HCT116 (cell line): ENCODE measurements around the gene KLHL33. TPM values are rescaled to one million over a fixed set of nuclear protein-coding genes. Genes with fewer than 3 reads are reported as not detected.

ENCODE experiments used
- ATAC-seq: fragments of 200-7000 bp; cut with Tn5 transposase; 2 replicates; pipeline ENCODE4 v1.9.1; 2020; ENCODE audit warnings: mild to moderate bottlenecking, moderate library complexity
- BruUV-seq: library from RNA; stranded (reverse); fragments of 400-500 nt; replicated peaks from 2 replicates; lab custom pipeline; 2021; lab: Mats Ljungman, UMichigan
- CTCF ChIA-PET: fragments of 300-600 bp; sonication (Branson Sonifier 250); formaldehyde crosslinking; loops from one replicate; lab custom pipeline; 2021; ENCODE audit warnings: antibody characterized with exemption; lab: Charles Lee
- POLR2A ChIA-PET: fragments of 300-600, 350-600 bp; sonication (Branson Sonifier 250); formaldehyde crosslinking; loops from one replicate; lab custom pipeline; 2021; ENCODE audit warnings: antibody characterized with exemption; lab: Charles Lee
- RAD21 ChIA-PET, 2 experiments: fragments of 300-600 bp; sonication (Branson Sonifier 250); formaldehyde crosslinking; loops; one replicate each; lab custom pipeline; 2023; ENCODE audit warnings: low total read pairs in 2 of 2; ENCODE audit not compliant: uncharacterized antibody in 2 of 2, unreplicated experiment in 2 of 2, low non-redundant PET in 1 of 2; lab: Charles Lee
- DNase-seq: peaks from one replicate; pipeline ENCODE4 v3.0.0-alpha.2; 2010; ENCODE audit warnings: low read depth, low spot score
- H2AFZ ChIP-seq: fragments of 200-600 bp; shearing (Covaris generic), sonication (generic); 2 replicates; pipeline ENCODE4 v1.6.1; 2017; ENCODE audit warnings: low read depth, mixed run types, mixed read lengths, antibody characterized with exemption, low read length; ENCODE audit not compliant: poor library complexity, severe bottlenecking
- H3K27ac ChIP-seq: 2 replicates; pipeline ENCODE4 v1.5.1; 2012; ENCODE audit warnings: low read depth, low read length
- H3K27me3 ChIP-seq: fragments of 200-600 bp; sonication (generic); 2 replicates; pipeline ENCODE4 v1.6.1; 2016; ENCODE audit warnings: mixed run types, low read length, mixed read lengths; ENCODE audit not compliant: insufficient read depth
- H3K36me3 ChIP-seq, 2 experiments: fragments of 200-500 bp in 1 of 2; fragments of 200-600 bp in 1 of 2; sonication (Bioruptor generic) in 1 of 2; sonication (generic) in 1 of 2; 2 replicates each; pipeline versions ENCODE4 v1.5.1 to v1.6.1; 2014 to 2016; ENCODE audit warnings: low read length in 2 of 2, inconsistent platforms in 1 of 2, mixed read lengths in 1 of 2, mixed run types in 1 of 2; ENCODE audit not compliant: insufficient read depth in 2 of 2, control insufficient read depth in 1 of 2
- H3K4me1 ChIP-seq, 2 experiments: fragments of 200-600 bp in 1 of 2; sonication (generic) in 1 of 2; 2 replicates each; pipeline versions ENCODE4 v1.5.1 to v1.6.1; 2012 to 2017; ENCODE audit warnings: low read length in 2 of 2, inconsistent platforms in 1 of 2, mild to moderate bottlenecking in 1 of 2, mixed read lengths in 1 of 2, mixed run types in 1 of 2, moderate library complexity in 1 of 2; ENCODE audit not compliant: insufficient read depth in 2 of 2, control insufficient read depth in 1 of 2
- H3K4me2 ChIP-seq: fragments of 200-600 bp; sonication (generic); 2 replicates; pipeline ENCODE4 v1.6.1; 2017; ENCODE audit warnings: mixed run types, low read length, mixed read lengths
- H3K4me3 ChIP-seq, 2 experiments: fragments of 200-600 bp in 1 of 2; sonication (generic) in 1 of 2; replicated peaks in 1 of 2; 2 replicates each; pipeline ENCODE4 v1.5.1; 2011 to 2016; ENCODE audit warnings: low read length in 2 of 2, control low read depth in 1 of 2, low read depth in 1 of 2, mild to moderate bottlenecking in 1 of 2, mixed read lengths in 1 of 2, mixed run types in 1 of 2
- H3K79me2 ChIP-seq: fragments of 200-600 bp; sonication (generic); 2 replicates; pipeline ENCODE4 v1.6.1; 2017; ENCODE audit warnings: mild to moderate bottlenecking, mixed run types, low read length, moderate library complexity, mixed read lengths; ENCODE audit not compliant: insufficient read depth
- H3K9ac ChIP-seq: fragments of 200-600 bp; sonication (generic); 2 replicates; pipeline ENCODE4 v1.6.1; 2016; ENCODE audit warnings: low read length, mixed read lengths
- H3K9me2 ChIP-seq: fragments of 200-600 bp; sonication (generic), shearing (Covaris generic); 2 replicates; pipeline ENCODE4 v1.6.1; 2017; ENCODE audit warnings: mixed run types, mild to moderate bottlenecking, moderate library complexity; ENCODE audit not compliant: insufficient read depth
- H3K9me3 ChIP-seq, 2 experiments: fragments of 200-500 bp in 1 of 2; fragments of 200-600 bp in 1 of 2; sonication (Bioruptor generic) in 1 of 2; sonication (generic) in 1 of 2; 2 replicates each; pipeline ENCODE4 v1.6.1; 2014 to 2017; ENCODE audit warnings: low read length in 2 of 2, mixed read lengths in 2 of 2, inconsistent platforms in 1 of 2, low read depth in 1 of 2, mild to moderate bottlenecking in 1 of 2, mixed run types in 1 of 2, moderate library complexity in 1 of 2; ENCODE audit not compliant: control insufficient read depth in 1 of 2, insufficient read depth in 1 of 2
- H4K20me1 ChIP-seq: fragments of 200-600 bp; sonication (generic), shearing (Covaris generic); 2 replicates; pipeline ENCODE4 v1.6.1; 2017; ENCODE audit warnings: mixed run types, mild to moderate bottlenecking, moderate library complexity; ENCODE audit not compliant: insufficient read depth
- CBX3 ChIP-seq: IDR thresholded peaks from 2 replicates; pipeline ENCODE4 v1.6.1; 2012; ENCODE audit warnings: low read depth
- CEBPB ChIP-seq: IDR thresholded peaks from 2 replicates; pipeline ENCODE4 v1.6.1; 2012; ENCODE audit warnings: low read depth
- CTCF ChIP-seq, 3 experiments: fragments of 200-600 bp in 1 of 3; sonication (generic) in 1 of 3; IDR thresholded peaks in 2 of 3; conservative IDR thresholded peaks in 1 of 3; 2 replicates each; pipeline ENCODE4 v1.5.1; 2012 to 2017; ENCODE audit warnings: low read depth in 2 of 3, low read length in 2 of 3, antibody characterized with exemption in 1 of 3, borderline replicate concordance in 1 of 3, control low read depth in 1 of 3, mild to moderate bottlenecking in 1 of 3, mixed read lengths in 1 of 3, mixed run types in 1 of 3, moderate library complexity in 1 of 3; ENCODE audit not compliant: insufficient read depth in 1 of 3
- EGR1 ChIP-seq: IDR thresholded peaks from 2 replicates; pipeline ENCODE4 v1.6.1; 2012; ENCODE audit warnings: low read depth
- EZH2 ChIP-seq: fragments of 200-600 bp; sonication (generic); IDR thresholded peaks from 2 replicates; pipeline ENCODE4 v1.6.1; 2017; ENCODE audit warnings: antibody characterized with exemption, mixed run types
- FOSL1 ChIP-seq: IDR thresholded peaks from 2 replicates; pipeline ENCODE4 v1.6.1; 2012; ENCODE audit warnings: low read depth
- JUND ChIP-seq: IDR thresholded peaks from 2 replicates; pipeline ENCODE4 v1.6.1; 2012
- MAX ChIP-seq: IDR thresholded peaks from 2 replicates; pipeline ENCODE4 v1.6.1; 2012
- POLR2A ChIP-seq: IDR thresholded peaks from 2 replicates; pipeline ENCODE4 v1.7.0; 2011; ENCODE audit warnings: borderline replicate concordance; ENCODE audit not compliant: insufficient read depth, insufficient read length; ENCODE audit errors: extremely low read depth
- RAD21 ChIP-seq: IDR thresholded peaks from 2 replicates; pipeline ENCODE4 v1.6.1; 2012; ENCODE audit warnings: low read depth, mild to moderate bottlenecking
- SIN3A ChIP-seq: IDR thresholded peaks from 2 replicates; pipeline ENCODE4 v1.6.1; 2012; ENCODE audit warnings: low read depth
- SRF ChIP-seq: IDR thresholded peaks from 2 replicates; pipeline ENCODE4 v1.6.1; 2012; ENCODE audit warnings: low read depth
- TCF7L2 ChIP-seq: IDR thresholded peaks from 2 replicates; pipeline ENCODE4 v1.7.0; 2011; ENCODE audit warnings: borderline replicate concordance, inconsistent platforms; ENCODE audit not compliant: insufficient read depth, insufficient read length; ENCODE audit errors: extremely low read depth
- YY1 ChIP-seq: IDR thresholded peaks from 2 replicates; pipeline ENCODE4 v1.6.1; 2011; ENCODE audit warnings: low read length, low read depth, moderate library complexity, mild to moderate bottlenecking; ENCODE audit not compliant: insufficient replicate concordance; ENCODE audit errors: extremely low read depth
- ZFX ChIP-seq: fragments of 450-650 bp; IDR thresholded peaks from 2 replicates; pipeline ENCODE4 v1.6.1; 2017
- ZNF274 ChIP-seq: fragments of 200-500 bp; sonication (Bioruptor generic); IDR thresholded peaks from 2 replicates; pipeline ENCODE4 v1.6.1; 2014; ENCODE audit warnings: mild to moderate bottlenecking, low read depth, low read length, inconsistent platforms
- intact Hi-C: fragments of 100-400 bp; cut with micrococcal nuclease; formaldehyde crosslinking; loops from 2 replicates; pipeline ENCODE4 v1.10.0; 2022
- total RNA-seq: library from RNA; stranded (reverse); gene quantifications from one replicate; pipeline ENCODE4 v1.2.1, GENCODE V29; 2021; ENCODE audit not compliant: unreplicated experiment
- TF ChIP-seq, protein P1 (sequence below): IDR thresholded peaks from 2 replicates; pipeline ENCODE4 v1.6.1; 2011; ENCODE audit warnings: mild to moderate bottlenecking, low read length, moderate library complexity; ENCODE audit not compliant: insufficient replicate concordance; ENCODE audit errors: extremely low read depth

KLHL33 gene
- total RNA-seq, 1 experiment from 2014 or later = 0.05 TPM

- Histone ChIP-seq H2AFZ (no peak overlapping the region), H3K36me3 (peaks cover 35 to 45% of the 10 kb centered on the region in 2 experiments; a peak in 3 of 4 replicates), H3K9me2 (no peaks in the 10 kb centered on the region), H3K9ac (no peak overlapping the region), H3K4me2 (no peak overlapping the region), H3K4me3 (no peak overlapping the region), H3K79me2 (no peaks in the 10 kb centered on the region), H3K27me3 (no peaks in the 10 kb centered on the region), H3K27ac (no peak overlapping the region), H3K9me3 (no peaks in the 10 kb centered on the region), H4K20me1 (no peaks in the 10 kb centered on the region), H3K4me1 (no peaks in the 10 kb centered on the region)
- RAD21 ChIA-PET = no interaction called here
- intact Hi-C loops = no loop called here
- DNase-seq (no peak), ATAC-seq (no peak)
- POLR2A ChIA-PET = no interaction called here
- no peak for TF ChIP-seq CTCF (IDR thresholded peaks at IDR 0.05 in 2 of 3, conservative IDR thresholded peaks at IDR 0.05 in 1 of 3; ENCODE audit: borderline replicate concordance in 1 of 3, insufficient read depth in 1 of 3, low read depth in 2 of 3, low read length in 2 of 3)
- CTCF ChIA-PET = no interaction called here
- no TSS peak for BruUV-seq
Observed at GRCh38 chr14:20391505-20391904, 44.5 kb downstream of the KLHL33 start.

DNA sequence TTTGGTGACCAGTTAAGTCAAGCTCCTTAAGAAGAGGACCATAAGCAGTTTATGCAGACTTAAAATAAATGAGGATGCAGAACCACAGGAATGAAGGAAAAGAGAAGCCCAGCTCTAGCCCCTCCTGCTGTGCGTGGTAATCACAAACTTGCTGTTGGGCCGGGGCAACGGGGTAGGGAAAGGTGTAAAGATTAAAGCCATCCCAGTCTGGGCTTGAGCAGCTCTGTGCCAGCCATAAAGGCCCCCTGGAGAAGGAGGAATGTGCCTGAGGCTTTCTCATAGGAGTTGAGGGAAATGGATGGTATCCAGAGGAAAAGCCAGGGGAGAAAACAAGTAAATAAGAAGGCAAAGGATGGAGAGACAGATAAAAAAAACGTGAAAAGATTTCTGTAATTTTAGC lies 47.8 kb downstream of the KLHL33 start:
- TF ChIP-seq, protein P1, sequence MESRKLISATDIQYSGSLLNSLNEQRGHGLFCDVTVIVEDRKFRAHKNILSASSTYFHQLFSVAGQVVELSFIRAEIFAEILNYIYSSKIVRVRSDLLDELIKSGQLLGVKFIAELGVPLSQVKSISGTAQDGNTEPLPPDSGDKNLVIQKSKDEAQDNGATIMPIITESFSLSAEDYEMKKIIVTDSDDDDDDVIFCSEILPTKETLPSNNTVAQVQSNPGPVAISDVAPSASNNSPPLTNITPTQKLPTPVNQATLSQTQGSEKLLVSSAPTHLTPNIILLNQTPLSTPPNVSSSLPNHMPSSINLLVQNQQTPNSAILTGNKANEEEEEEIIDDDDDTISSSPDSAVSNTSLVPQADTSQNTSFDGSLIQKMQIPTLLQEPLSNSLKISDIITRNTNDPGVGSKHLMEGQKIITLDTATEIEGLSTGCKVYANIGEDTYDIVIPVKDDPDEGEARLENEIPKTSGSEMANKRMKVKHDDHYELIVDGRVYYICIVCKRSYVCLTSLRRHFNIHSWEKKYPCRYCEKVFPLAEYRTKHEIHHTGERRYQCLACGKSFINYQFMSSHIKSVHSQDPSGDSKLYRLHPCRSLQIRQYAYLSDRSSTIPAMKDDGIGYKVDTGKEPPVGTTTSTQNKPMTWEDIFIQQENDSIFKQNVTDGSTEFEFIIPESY = no peak
- TF ChIP-seq POLR2A = no peak
- TF ChIP-seq ZNF274 = no peak
- no peak for TF ChIP-seq EZH2
- no peak for TF ChIP-seq CBX3
- TF ChIP-seq CEBPB = no peak
- TF ChIP-seq EGR1 = no peak
- no peak for TF ChIP-seq SIN3A
- no peak for TF ChIP-seq YY1
- TF ChIP-seq RAD21 = no peak
- no peak for TF ChIP-seq SRF
- TF ChIP-seq FOSL1 = no peak
- no peak for TF ChIP-seq JUND
- no peak for TF ChIP-seq TCF7L2
- no peak for TF ChIP-seq ZFX
- no peak for TF ChIP-seq MAX
- Histone ChIP-seq H3K4me3 (no peak overlapping the region), H3K4me2 (no peak overlapping the region), H3K4me1 (no peaks in the 10 kb centered on the region), H3K36me3 (peaks cover 31 to 47% of the 10 kb centered on the region in 2 experiments; a peak in 3 of 4 replicates), H3K9me2 (no peaks in the 10 kb centered on the region), H2AFZ (no peak overlapping the region), H3K27me3 (no peaks in the 10 kb centered on the region), H3K9ac (no peak overlapping the region), H3K9me3 (no peaks in the 10 kb centered on the region), H4K20me1 (no peaks in the 10 kb centered on the region), H3K27ac (no peak overlapping the region), H3K79me2 (no peaks in the 10 kb centered on the region)
- ChIA-PET CTCF (no interaction called here), RAD21 (no interaction called here), POLR2A (no interaction called here)
- no peak for DNase-seq
- BruUV-seq = no TSS peak
- intact Hi-C loops = no loop called here
- no peak for ATAC-seq
